NCI-H2029 (cell line): Measurements from ENCODE around the gene ACADS.
"Not testable (repeated sequence)": the region's sequence is repeated elsewhere in the genome, so short reads cannot be mapped to it uniquely, and the experiment has no call there.

ENCODE experiments used
- DNase-seq: peaks from one replicate; lab custom pipeline; 2025; lab: John Stamatoyannopoulos, UW

ACADS gene

GRCh38 chr12:120732198-120732597 is 6.6 kb downstream of the ACADS start:
- DNase-seq = not testable (repeated sequence)

- DNase-seq = no peak
These were observed 7.9 kb downstream of the ACADS start for GRCh38 chr12:120733574-120733973.

- no peak for DNase-seq
These were observed 8.6 kb downstream of the ACADS start for GRCh38 chr12:120734210-120734609.

GRCh38 chr12:120735181-120735580 is 9.6 kb downstream of the ACADS start:
- DNase-seq = no peak

- no peak for DNase-seq
These were observed 11.0 kb downstream of the ACADS start for GRCh38 chr12:120736404-120737331.

GRCh38 chr12:120737557-120738251 is 12.1 kb downstream of the ACADS start:
- DNase-seq = no peak

GRCh38 chr12:120738252-120739030 is 12.8 kb downstream of the ACADS start:
- no peak for DNase-seq

DNA sequence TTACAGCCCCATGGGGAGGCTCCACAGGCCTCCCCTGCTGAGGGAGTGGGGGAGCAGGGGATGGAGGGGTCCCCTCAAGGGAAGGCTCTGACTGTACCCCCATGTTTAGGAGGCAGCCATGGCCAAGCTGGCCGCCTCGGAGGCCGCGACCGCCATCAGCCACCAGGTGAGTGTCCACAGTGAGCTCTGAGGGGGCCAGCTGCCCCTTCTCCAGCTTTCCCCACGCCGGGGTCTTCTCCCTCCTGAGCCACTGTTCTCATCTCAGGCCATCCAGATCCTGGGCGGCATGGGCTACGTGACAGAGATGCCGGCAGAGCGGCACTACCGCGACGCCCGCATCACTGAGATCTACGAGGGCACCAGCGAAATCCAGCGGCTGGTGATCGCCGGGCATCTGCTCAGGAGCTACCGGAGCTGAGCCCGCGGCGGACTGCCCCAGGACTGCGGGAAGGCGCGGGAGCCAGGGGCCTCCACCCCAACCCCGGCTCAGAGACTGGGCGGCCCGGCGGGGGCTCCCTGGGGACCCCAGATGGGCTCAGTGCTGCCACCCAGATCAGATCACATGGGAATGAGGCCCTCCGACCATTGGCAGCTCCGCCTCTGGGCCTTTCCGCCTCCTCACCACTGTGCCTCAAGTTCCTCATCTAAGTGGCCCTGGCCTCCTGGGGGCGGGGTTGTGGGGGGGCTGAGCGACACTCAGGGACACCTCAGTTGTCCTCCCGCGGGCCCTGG is 13.6 kb downstream of the ACADS start:
- DNase-seq = no peak

DNA sequence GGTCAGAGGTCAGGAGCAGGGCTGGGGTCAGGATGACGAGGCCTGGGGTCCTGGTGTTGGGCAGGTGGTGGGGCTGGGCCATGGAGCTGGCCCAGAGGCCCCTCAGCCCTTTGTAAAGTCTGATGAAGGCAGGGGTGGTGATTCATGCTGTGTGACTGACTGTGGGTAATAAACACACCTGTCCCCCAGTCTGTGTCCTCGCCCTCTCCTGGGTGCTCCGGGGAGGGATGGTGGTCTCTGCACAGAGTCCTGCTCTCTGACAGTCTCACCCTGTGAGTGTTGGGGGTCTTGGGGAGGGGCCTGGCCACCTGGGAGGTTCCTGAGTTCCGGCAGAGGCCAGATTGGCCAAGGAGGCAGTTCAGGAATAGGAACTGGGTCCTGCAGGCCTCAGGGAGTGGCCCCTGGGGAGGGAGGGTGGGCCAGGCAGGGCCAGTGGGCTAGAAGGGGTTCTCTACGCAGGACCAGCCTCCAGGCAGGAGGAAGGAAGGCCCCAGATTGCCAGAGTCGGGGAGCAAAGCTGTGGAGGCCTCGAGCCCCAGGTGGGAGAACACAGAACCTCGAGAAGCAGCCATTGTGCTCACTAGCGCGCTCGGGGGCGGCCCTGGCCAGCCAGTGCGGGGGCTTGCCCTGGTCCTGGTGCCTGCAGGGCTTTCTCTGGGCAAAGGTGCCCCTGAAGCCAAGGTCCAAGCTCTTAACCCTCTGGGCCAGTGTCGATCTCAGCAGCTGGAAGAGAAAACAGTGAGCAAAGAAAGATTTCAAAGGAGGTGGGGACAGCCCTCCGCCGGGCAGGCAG is 14.4 kb downstream of the ACADS start:
- no peak for DNase-seq

DNA sequence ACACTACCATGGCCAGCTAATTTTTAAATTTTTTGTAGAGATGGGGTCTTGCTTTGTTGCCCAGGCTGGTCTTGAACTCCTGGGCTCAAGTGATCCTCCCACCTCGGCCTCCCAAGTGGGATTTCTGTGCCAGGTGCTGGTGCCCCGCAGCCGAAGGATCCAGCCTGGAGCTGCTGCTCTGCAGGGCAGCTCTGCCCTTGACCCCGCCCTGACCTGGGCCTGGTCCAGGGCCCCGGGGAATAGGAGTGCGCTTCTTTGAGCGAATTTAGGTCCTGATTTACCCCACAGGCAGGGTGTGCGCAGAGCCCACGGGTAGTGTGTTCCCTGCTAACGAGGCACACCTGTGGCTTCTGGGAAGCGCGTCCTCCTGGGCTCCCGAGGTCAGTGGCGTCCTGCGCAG is 15.2 kb downstream of the ACADS start:
- DNase-seq = no peak

- DNase-seq = no peak
These were observed 16.1 kb downstream of the ACADS start for GRCh38 chr12:120741476-120742421.

- no peak for DNase-seq
These were observed 19.4 kb downstream of the ACADS start for GRCh38 chr12:120744922-120745493.

- DNase-seq = no peak
These were observed 22.6 kb downstream of the ACADS start for GRCh38 chr12:120748242-120748641.

DNA sequence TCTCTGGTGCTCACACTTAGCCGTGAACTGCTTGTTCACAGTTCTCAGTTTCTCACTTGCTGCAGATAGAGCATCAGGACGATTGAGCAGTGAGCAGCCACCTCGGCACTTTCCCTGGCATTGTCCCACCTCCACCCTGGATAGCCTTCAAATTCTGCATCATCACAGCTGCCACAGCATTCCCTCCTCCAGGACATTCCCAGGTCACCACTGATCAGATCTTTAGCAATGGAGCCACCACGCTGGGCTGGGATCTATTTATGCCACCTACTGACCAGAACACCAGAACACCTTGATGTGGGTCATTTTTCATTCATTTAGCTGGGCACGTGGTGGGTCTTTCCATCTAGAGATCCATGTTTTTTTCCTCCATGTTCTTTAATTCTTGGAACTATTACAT is 23.6 kb downstream of the ACADS start:
- DNase-seq = no peak

DNA sequence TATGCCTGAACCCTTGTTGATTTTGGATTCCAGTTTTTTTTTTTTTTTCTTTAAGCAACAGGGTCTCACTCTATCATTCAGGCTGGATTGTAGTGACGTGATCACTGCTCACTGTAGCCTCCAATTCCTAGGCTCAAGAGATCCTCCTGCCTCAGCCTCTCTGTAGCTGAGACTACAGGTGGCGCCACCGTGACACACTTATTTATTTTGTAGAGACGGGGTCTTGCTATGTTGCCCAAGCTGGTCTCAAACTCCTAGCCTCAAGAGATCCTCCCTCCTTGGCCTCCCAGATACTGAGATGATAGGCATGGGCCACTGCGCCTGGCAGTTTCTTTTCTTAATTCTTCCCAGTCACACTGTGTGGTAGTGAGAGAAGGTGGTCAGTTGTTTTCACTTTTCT is 25.2 kb downstream of the ACADS start:
- no peak for DNase-seq

- no peak for DNase-seq
These were observed 25.8 kb downstream of the ACADS start for GRCh38 chr12:120751389-120751788.

DNA sequence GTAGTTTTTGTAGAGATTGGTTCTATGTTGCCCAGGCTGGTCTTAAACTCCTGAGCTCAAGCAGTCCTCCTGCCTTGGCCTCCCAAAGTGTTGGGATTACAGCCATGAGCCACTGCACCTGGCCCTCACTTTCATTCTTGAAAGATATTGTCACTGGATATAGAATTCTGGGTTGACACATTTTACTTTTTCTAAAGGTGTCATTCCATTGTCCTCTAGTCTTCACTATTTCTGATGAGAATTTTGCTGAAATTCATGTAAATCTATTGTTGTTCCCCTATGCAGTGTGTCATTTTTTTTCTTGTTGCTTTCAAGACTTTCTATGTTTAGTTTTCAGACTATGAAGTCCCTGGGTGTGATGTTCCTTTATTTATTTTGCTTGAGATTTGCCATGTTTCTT is 29.2 kb downstream of the ACADS start:
- no peak for DNase-seq

- DNase-seq = no peak
These were observed 29.6 kb downstream of the ACADS start for GRCh38 chr12:120755269-120755668.

- no peak for DNase-seq
These were observed 31.7 kb downstream of the ACADS start for GRCh38 chr12:120757226-120757742.
